ENCODE data around the gene SELENOK.
A peak's percentile ranks its signal among the peaks of the same experiment; 100 is the strongest.
"Not testable (repeated sequence)": the region's sequence is repeated elsewhere in the genome, so short reads cannot be mapped to it uniquely, and the experiment has no call there.

The SELENOK gene
- total RNA-seq, result 94.9 to 179 (median 124) reads per million in 4 donors

DNA sequence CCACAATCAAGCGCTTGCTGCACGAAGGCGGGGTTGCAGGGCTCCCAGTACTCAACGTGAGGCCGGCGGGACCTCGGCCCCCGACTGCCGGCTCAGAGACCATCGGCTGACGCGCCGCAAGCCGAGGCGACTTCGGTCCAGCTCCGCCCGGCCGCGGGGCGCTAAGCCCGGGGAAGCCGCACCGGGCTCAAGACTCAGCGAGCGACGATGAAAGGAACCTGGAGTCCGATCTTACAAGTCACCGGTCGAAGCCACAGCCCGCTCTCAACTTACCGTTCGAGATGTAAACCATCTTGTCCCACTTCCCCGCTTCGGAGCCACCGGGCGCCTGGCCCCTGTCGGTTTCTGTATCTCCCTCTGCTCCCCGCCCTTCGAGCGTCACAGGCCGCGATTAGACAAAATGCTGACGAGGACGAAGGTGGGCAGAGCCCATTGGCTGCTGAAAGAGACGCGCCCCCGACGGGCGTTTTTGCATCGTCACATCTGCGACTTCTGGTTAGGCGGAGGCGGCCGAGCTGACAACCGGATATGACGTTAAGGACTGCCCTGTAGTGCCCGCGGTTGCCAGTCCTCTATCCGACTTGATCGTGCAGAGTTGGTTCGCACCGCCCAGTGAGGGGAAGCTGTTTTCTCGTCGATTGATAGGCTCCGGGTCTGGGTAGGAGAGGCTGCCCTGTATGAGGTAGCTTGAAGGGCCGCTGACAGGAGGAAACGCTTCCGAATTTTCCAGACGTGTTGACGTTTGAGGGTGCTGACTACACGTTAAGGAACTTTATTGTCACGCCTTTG lies at the start of gene SELENOK:
TSS of gene SELENOK (minus strand) at position 363 of the 789 bp plus-strand sequence.
- peak; percentile 91 to 99 (median 96) for DNase-seq

GRCh38 chr3:53941184-53941583 lies 49.5 kb upstream of the SELENOK start:
- DNase-seq, result no peak

- DNase-seq, result no peak
These were observed 49.0 kb upstream of the SELENOK start for GRCh38 chr3:53940623-53941022.

DNA sequence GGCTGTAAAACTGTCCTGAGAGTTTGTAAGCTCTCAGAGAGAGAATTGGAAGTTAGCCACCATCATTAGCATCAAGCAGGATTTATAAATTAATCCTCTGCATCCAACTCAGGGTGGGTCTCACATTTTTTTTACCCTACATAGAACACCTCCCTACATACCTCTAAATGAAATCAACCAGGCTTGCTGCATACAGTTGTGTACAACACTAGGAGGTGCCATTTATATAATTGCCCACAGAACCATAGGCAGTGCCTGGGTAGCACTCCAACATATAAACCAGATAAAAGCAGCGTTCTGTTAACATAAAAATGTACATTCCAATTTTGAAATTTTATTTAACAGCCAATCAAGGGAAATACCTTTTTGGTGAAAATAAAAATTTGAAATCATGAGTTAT lies 48.2 kb upstream of the SELENOK start:
- no peak for DNase-seq

DNA sequence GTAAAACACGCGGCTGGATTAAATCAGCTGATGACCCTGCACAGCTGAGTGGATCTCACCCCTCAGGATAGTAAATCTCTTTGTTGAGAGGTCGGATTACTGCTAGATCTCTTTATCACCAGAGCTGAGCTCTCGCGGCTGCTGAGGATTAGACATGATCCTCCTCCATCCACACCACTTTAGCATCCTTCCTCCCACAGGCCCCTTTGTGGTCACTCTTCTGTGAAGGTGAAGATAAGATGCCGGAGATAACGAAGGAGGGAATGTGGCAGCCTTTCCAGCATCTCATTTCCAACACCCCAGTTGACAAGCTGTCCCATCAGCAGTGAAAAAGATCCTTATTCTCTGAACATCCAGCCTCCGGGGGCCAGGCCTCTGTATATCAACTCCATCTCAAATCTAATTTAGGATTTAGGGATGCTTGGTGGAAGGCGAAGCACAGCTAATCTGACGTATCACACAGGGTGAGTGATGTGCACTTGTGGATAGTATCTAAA lies 47.5 kb upstream of the SELENOK start:
- DNase-seq, result no peak

- peak in 2 of 5 donors; percentile 3 to 22 for DNase-seq
These were observed 47.0 kb upstream of the SELENOK start for GRCh38 chr3:53938645-53939044.

DNA sequence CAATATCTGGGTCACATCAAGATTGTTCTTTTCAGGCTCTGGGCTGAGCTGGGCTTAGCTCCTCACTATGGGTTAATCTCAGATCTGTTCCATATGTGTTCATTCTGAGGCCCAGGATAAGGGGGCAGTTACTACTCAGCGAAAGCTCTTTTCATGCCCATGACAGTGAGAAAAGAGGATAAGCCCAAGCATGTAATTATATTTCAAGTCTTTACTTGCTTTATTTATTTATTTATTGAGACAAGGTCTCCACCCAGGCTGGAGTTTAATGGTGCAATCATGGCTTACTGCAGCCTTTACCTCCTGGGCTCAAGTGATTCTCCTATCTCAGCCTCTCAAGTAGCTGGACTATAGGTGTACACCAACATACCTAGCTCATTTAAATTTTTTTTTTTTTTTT lies 44.7 kb upstream of the SELENOK start:
- no peak for DNase-seq

- no peak for DNase-seq
These were observed 43.7 kb upstream of the SELENOK start for GRCh38 chr3:53935283-53935901.

GRCh38 chr3:53927208-53927872 lies 35.7 kb upstream of the SELENOK start:
- not testable (repeated sequence) for DNase-seq

- DNase-seq, result peak in 1 of 5 donors; percentile 5
These were observed 29.6 kb upstream of the SELENOK start for GRCh38 chr3:53921296-53921695.

DNA sequence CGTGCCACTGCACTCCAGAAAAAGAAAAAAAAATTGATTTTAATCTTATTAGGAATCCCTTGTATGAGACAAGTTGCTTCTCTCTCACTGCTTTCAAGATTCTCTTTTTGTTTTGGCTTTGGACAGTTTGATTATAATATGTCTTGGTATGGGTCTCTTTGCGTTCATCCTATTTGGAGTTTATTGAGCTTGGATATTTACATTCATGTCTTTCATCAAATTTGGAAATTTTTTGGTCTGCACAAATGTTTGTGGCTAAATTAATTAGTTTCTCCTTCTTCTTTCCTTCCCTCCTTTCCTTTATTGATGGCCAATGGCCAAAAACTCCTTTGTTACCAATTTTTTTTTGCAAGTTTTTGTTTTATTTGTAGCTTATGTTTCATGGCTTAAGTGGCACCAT lies 28.1 kb upstream of the SELENOK start:
- no peak for DNase-seq

DNA sequence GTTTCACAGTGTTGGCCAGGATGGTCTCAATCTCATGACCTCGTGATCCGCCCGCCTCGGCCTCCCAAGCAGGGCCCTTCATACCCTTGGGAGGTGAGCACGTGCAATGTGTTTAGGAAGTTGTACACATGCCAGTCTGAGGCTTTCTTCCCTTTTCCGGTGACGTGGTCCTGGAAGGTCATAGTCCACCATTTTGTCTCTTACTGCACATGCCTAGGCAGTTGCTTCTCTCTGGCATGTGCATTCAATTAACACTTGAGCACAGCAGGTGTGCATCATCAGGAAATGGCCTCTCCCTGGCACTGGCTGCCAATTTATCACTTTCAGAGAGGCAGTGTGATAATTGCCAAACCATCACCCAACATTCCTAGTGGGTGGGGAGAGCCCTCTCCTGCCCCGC lies 21.7 kb upstream of the SELENOK start:
- DNase-seq, result no peak

- DNase-seq, result no peak
These were observed 11.1 kb upstream of the SELENOK start for GRCh38 chr3:53902711-53903110.

DNA sequence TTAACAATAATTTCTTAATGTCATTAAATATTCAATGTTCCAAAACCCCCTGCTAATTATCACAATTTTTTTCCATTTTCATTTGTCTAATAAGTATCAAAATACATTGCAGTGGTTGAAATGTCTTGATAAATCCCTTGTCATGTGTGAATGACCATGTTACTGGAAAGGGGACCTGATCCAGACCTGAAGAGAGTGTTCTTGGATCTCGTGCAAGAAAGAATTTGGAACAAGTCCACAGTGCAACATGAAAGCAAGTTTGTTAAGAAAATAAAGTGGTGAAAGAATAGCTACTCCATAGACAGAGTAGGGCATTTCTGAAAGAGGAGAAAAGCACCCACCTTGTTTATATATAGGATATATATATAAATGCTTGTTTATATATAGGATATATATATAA lies 10.4 kb upstream of the SELENOK start:
- no peak for DNase-seq

DNA sequence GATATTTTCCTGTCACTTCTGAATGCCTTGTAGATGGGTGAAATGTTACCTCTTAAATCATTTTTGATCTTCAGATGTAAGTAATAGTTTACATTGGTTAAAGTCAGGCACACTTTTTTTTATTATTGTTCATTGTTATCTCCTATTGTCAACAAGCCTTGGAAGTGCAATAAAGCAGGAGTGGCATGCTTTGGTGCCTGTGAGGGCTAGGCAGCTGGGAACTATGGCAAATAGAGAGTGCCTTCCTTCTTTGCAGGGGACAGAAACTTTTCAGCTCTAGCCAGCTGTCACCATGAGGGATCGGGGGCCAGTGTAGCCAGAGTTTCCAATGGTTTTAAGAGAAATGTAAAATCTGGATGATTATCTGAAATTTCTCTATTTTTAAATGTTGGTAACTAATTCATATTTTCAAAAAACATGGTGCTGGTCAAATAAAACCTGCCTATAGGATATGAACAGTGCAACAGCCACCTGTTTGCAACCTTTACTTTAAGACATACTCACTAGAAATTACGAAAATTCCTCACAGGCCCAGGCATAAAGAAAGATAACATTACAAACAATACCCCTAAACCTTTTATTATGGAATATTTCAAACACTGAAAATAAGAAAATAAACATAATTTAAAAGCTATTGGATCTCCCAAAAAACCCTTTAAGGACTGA lies 9.1 kb upstream of the SELENOK start:
- DNase-seq, result no peak

DNA sequence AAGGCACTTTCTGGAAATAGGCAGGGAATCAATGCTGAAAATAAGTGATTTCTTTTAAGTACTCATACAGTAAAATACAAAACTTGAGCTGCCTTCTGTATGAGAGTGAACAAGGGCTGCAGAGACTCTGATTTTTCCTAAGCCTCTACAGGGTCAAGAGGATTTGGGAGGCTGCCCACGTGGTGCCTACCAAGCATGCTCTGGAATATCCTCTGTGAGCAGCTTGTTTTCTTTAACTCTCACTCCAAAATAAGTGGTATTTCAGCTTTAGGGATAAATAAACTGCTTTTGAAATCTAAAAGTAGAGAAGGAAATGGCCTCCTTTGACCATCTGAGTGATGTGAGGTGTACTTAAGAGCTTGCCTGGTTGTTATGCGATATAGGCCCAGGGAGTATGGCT lies 8.1 kb upstream of the SELENOK start:
- no peak for DNase-seq

DNA sequence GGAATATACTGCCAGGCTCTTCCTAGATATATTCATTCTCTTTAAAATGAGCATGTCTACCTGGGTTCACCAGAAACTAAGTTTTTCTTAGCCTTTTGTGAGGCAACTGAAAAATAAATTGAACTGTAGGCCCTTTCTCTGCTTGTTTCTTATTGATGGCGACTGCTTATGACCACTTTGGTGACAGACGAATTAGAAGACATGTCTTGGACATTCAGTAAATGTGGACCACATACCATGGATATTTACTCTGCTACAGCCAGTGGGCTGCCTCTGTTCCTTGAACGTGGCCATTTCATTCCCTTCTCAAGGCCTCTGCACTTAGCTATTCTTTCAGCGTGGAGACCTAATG lies 603 bp upstream of the SELENOK start:
- no peak for DNase-seq

DNA sequence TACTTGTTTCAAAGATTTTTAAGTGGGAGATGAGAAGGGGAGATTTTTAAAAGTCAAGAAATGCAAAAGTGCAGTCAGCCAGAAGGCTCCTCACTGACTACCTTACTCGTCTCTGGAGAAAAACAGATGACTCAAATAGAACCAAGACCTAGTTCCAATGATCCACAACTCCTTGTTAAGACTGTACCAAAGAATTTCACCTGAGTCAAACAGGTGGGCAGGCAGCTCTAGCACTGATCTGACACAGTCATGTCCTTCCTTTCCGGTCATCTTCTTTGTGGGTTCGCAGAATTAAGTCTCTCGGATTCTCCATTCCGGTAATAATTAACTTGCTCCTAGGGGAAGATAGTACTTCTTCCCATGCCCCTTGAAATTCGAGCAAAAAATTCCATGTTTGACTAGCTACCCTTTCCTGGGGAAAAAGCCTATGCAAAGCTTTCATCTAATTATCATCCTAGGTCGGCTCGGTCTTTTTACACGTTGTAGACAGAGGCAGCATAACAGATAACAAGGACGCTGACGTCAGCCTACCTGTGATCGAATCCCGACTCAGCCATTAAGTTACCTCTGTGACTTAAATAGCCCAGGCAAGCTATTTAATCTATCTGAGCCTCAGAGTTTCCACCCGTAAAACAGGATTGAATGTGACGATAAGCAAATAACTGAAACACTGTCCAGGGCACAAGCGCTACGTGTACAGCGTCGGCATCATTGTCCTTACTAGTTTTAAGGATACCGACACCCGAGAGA lies 758 bp downstream of the SELENOK start:
- peak in 4 of 5 donors; percentile 54 to 65 (median 55) for DNase-seq

- DNase-seq, result no peak
These were observed 3.4 kb downstream of the SELENOK start for GRCh38 chr3:53888232-53888631.

DNA sequence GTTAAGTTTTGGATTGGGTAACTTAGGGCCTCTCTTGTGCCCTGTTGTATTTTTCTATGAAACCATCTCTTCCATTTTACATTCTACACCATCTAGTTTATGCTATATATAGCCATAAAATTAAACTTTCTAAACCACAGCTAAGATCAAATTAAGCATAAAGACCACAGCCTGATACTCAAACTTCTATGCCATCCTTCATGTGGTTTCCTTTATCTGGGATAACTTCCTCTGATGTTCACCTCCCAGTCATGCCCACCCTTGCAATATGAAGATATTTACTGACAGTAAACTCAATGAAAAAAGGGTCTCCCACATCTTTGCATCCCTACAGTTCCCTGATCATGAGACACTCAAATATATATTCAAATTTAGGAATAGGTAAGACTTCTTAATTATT lies 4.2 kb downstream of the SELENOK start:
- DNase-seq, result no peak

DNA sequence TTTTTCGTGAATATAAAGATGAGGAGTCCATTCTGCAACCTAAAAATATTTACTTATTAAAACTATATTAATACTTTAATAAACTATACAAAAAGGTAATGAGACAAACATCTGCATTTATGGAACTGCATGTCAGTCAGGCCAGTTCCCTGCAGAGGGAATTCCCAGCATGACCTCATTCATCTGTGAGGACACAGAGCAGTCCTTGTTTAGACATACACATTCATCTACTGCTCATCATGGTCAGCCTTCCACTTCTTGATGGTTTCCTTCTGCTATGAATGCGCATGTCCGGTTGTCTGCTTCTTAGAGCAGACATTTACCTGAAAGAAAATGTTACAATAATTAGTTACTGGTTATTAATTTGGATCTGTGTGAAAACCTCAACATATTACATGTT lies 6.4 kb downstream of the SELENOK start:
- no peak for DNase-seq

DNA sequence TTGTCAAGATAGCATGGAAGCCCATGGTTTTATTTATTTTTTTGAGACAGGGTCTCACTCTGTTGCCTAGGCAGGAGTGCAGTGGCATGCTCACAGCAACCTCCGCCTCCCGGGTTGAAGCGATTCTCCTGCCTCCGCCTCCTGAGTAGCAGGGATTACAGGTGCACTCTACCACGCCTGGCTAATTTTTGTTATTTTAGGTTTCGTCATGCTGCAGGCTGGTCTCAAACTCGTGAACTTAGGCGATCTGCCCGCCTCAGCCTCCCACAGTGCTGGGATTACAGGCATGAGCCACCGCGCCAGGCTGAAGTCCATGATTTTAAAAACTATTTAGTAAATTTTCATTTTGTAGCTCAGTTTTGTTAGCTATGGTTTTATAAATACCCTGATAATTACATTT lies 7.0 kb downstream of the SELENOK start:
- DNase-seq, result no peak

All from T-helper 1 cell (primary cell).